Right ventricle myocardium superior (tissue), 1 donor: Measurements from ENCODE around the gene SUCLG1. TPM values are rescaled to one million over a fixed set of nuclear protein-coding genes. Genes with fewer than 3 reads are reported as not detected.

Experiments
- ATAC-seq: fragments of 200-7000 bp; cut with Tn5 transposase; one replicate; pipeline ENCODE4 v1.9.1; 2020; ENCODE audit warnings: mild to moderate bottlenecking; ENCODE audit not compliant: poor library complexity
- DNase-seq: peaks from one replicate; pipeline ENCODE4 v3.0.0-alpha.2; 2020
- intact Hi-C: fragments of 100-400 bp; cut with DNase I; formaldehyde crosslinking; loops from one replicate; pipeline ENCODE4 v1.11.2; 2022
- long read RNA-seq: library from polyadenylated mRNA; unstranded; transcript quantifications from one replicate; pipeline ENCODE4 v2.0.0, GENCODE V29; 2021
- total RNA-seq: library from RNA; stranded (reverse); fragmentation: NEBNext Ultra II Directional; extraction: Animal tissue kit (Norgen Biotek cat#: 25700); gene quantifications from one replicate; pipeline ENCODE4 v1.2.1, GENCODE V29; 2021
- donor health status: DM: no; HTN: yes; CAD: no; lungs with severe emphysema.

Gene SUCLG1
- 312 TPM for total RNA-seq
- long read RNA-seq, transcript SUCLG1-201 (9 exons, 1,475 nt), result major isoform, 619 of 642 reads
- long read RNA-seq, partial matches to known transcripts, result 12 of 642 reads
- long read RNA-seq, other reads (novel, unspliced or antisense), result 10 of 642 reads

DNA sequence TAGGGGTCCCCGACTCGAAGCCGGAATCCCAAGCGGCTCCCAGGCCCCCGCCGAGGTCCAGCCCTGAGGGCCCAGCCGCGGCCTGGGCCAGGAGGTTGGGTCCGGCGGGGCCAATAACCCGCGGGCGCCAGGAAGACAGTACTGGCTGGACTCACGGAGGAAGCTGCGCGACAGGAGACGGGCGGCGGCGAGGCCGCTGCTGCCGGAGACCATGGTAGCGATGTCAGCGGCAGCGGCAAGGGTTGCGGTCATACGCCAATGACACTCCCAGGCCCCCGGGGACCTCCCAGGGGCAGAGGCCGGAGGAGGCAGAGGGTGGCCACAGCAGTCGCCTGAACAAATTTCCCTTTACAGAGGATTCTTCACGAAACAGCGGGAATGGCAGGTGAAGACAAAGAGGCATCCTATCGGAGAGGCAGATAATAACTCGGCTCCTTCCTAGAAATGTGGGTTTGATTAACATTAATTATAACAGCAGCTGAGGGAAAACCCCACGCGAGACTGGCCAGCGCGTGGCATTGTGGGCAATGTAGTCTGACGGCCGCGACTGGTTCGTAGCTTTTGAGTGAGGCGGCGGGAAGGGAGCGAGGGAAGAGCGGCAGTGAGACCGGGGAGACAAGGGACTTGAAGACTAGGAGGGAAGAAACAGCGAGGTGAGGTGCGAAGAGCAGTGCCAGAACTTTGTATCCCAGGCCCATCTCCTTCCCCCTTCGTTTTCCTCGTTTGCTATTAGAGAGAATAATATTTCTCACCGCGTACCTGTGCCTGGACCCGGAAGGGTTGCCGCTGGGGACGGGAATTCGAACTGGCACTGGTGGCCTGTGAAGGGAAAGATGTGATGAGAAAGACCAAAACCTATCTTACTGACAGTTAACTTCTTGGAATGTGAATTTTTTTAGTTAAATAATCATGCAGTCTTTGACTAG, at the start of gene SUCLG1:
Gene SUCLG1 (minus strand): TSS at position 263 of the 926 bp plus-strand sequence. CDS start 11 bp downstream, at position 252.
- intact Hi-C loops, result no loop called here
- DNase-seq, result peak; percentile 93
- peak; percentile 98 for ATAC-seq

DNA sequence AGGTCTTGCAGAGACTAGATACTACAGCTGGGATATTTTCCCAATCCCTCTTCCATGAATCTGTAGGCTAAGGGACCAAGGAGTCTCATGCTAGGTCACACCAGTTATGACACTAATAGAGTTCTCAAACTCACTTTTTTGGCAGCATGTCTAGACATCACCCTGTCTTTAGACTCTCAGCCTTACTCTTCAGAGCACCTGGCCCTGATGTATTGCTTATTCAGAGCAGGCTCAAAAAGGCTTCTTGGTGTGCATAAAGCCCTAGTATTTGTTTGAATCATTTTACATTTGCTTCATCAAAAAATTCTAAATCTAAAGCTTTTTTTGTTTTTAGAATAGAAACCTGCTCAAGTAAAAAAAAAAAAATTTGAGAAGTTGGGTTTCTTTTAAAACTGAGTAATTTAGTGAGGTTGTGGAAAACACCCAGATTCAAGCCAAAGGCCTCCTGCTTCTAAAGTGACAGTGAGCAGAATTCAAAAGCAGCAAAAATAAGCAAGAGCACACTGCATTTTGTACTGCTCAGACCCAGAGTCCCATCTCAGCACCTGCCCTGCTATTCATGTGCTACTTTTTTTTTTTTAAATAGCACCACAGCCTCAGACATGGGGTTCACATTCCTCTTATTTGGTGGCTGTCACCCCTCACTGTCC, 39.2 kb upstream of the SUCLG1 start:
- intact Hi-C loops, result loop anchor here (5.0 kb wide), 3 partner anchors 134 to 429 kb away; partner anchors contain the start of gene TRABD2A
- no peak for ATAC-seq
- DNase-seq, result no peak

DNA sequence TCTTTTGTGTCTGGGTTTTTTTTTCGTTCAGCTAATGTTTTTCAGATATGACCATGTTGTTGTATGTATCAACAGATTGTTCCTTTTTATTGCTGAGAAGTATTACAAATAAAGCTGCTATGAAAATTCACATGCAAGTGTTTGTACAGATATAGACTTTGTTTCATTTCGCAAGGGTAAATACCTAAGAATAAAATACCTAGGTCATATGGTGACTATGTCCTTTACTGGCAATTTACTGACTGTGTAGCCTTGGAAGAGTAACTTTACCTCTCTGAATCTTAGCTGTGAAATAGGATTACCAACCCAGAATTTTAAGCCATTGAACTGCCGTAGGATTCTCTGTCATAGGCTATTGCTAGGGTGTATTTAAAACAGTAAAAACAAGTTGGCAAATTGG, 38.2 kb upstream of the SUCLG1 start:
- ATAC-seq (no peak), DNase-seq (no peak)
- intact Hi-C loops, result loop anchor here (5.0 kb wide), 3 partner anchors 135 to 430 kb away; partner anchors contain the start of gene TRABD2A

DNA sequence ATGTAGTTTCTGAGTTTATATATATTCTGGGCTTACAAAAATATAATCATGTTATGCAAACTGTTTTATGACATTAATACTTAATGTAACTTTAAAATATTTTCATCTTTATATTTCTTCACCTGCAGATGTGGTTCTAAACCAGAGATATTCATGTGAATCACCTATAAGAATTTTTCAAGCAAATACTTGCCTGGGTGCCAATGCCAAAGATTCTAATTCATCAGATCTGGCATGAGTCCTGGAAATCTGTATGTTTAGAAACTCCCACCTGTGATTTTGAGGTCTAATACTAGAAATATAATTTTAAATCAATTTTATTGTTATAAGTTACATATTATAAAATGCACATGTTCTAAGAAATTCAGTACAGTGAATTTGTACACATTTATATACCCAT, 37.3 kb upstream of the SUCLG1 start:
- ATAC-seq, result no peak
- intact Hi-C loops, result loop anchor here (5.0 kb wide), 3 partner anchors 136 to 431 kb away; partner anchors contain the start of gene TRABD2A
- no peak for DNase-seq

DNA sequence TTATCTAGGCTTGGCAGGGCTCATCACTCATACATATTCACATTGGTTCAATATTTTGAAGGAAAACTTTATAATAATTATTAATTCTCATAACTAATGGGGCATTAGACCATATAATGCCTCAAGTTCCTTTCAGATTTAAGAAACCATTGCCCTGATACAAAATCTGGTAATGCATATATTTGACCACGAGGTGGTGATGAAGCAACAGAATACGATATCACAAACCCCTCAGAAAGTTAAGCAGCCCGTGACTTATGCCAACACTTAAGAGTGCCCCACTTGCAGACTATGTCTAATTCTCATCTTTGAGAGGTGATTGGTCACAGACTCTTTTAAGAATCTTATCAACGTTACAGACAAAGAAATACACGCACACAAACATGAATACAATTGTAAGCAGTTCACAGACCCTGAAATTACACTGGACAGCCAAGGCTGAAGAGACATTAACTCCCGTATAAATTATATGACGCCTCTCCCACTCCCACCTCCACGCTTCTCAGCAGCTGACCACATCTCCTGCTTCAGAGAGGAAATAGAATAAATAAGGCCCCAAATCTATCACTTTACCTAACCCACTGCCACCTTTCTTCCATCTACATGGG, 36.6 kb upstream of the SUCLG1 start:
- intact Hi-C loops, result loop anchor here (5.0 kb wide), 3 partner anchors 137 to 432 kb away; partner anchors contain the start of gene TRABD2A
- no peak for DNase-seq
- ATAC-seq, result peak; percentile 84

DNA sequence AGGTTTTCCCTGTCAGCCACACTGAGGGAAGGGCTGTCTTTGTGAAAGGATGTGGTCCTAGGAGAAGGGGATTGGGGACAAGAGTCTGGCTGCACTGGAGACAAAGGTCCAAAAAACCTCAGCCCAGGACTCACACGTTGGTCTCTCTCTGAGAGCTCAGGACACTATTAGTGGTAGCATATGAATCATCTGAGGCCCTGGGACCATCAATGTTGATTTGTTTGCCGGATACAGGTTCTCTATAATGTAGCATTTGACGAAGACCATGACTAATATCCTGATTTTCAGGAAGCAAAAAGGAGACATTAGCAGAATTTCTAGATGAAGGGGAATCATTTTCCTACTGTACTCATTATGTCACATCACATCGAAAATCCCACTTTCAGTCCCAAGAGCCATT, 35.0 kb upstream of the SUCLG1 start:
- ATAC-seq (no peak), DNase-seq (no peak)
- intact Hi-C loops, result no loop called here

DNA sequence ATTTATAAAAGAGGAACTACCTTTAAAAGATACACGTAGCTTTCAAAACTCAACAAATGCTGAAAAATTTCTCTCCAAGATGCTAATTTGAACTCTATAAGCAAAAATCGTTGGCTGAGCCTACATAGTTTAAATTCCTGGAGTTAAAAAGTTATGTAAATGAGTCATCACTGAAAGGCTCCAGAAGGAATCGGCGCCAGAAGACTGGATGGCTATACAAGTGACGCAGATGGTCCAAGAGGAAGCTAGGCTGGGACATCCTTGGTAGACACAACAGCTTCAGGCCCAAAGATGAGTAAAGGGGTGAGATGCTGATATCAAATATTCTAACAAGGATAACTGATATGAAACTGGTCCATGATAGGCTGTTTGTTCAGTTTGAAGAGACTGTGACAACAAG, 34.4 kb upstream of the SUCLG1 start:
- intact Hi-C loops, result no loop called here
- ATAC-seq, result no peak
- DNase-seq, result no peak

DNA sequence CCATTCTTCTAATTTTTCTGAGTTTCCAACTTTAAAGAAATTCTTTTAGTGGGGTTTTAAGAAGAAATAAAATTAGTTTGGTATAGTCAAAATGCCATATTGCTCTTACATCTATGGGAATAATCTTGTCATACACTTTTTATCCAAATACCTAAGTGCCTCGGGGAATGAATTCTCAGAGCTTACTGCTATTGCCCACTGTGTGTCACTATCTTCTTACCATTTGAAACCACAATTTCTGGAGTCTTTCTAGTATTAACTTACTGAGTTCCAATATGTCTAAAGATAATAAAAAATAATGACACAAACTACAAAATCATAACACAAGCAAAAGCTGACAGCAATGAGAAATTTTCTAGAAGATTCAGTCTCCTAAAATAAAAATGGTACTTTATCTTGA, 33.5 kb upstream of the SUCLG1 start:
- intact Hi-C loops, result no loop called here
- DNase-seq (no peak), ATAC-seq (no peak)

DNA sequence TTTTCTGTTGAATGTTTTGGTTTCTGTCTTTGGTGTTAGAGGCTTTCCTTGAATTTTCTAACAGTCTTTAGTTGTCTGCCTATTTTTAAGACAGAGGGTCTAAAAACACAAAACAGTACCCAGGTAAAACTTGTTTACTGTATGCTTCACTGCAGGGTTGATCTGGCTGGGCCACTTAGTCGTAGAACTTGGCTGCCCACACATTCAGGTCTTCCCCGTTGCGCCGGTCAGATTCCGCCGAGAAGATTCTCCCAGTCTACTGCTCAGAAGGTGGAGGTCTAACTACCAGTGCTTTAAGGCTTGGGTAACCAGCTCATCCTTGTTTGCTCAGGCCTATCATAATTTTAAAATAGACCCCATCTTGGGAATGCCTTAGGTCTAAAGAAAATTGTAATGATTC, 32.7 kb upstream of the SUCLG1 start:
- intact Hi-C loops, result no loop called here
- DNase-seq (no peak), ATAC-seq (no peak)

DNA sequence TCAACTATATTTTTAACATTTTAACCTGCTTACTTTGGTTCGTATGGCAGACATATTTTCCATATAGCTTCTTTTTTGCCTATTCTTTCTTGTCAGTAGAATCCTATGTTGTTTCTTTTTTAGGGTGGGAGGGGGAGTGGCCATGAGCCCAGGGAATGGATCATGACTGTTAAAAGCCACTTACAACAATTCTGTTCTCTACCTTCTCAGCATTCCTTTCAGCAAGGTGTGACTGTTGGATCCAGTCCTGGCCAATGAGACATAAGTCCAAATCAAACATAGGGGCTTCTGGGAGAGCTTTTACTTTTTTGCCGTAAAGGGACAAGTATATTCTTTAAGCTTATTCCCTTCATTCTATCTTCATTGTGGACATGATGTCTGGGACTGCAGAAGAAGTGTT, 32.2 kb upstream of the SUCLG1 start:
- intact Hi-C loops, result no loop called here
- DNase-seq (no peak), ATAC-seq (no peak)

DNA sequence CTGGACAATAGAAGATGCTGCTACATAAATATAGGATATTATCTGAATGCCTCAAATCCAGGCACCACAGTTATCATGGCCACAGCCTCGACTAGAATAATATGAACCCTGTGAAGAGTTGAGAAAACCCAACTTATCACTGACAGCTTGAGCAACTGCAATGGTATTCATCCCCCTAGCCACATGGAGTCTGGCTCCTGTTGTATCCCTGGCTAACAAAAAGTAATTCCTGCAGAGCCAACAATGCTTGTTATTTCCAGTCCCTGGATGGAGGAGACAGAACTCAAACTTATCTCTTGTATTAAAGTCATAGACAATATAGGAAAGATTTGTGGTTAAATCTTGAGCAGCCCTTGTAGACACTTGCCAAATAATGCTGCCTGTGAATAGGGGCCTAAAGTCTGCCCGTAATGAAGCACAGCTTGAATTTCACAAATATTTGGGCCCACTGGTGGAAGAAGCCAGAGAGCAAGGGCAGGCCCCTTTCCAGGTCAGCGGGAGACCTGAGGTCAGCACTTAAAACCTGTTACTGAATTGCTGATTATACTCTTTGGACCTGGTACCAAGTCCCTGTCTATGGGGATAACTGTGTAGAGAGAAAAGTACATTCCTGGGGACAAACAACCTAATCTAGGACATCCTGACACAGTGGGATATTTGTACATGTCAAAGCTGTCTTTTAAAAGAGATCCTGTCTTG, 28.4 kb upstream of the SUCLG1 start:
- ATAC-seq (peak; percentile 82), DNase-seq (no peak)
- intact Hi-C loops, result no loop called here

DNA sequence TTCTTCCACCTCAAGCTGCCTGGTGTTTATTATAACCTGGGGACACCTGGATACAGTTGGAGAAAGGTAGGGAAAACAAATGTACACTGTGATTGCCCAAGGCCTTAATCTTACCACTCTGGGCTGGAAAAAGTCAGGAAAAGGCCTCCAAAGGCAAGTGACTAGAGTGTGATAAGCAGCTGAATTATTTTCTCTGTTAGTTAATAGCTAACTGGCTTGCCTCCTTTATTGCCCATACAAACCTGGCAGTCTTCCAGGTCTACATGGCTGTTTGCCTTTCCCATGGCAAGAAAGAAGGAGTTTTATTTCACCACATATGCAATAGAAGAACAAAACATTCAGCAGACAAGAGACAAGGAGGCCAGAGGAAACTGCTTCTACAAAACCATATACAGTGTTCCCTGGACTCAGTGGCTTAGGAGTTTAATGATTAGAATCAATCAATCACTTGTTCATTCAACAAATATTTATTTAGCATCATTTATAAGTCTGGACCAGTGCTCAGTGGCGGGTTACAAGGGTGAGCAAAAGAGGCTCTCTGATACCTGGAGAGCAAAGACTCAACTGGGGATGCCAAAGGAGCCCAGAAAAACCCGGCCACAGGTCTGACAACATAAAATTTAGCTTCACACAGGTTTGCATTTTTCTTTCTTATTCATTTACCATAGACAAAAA, 27.5 kb upstream of the SUCLG1 start:
- DNase-seq, result no peak
- intact Hi-C loops, result no loop called here
- peak; percentile 26 for ATAC-seq

DNA sequence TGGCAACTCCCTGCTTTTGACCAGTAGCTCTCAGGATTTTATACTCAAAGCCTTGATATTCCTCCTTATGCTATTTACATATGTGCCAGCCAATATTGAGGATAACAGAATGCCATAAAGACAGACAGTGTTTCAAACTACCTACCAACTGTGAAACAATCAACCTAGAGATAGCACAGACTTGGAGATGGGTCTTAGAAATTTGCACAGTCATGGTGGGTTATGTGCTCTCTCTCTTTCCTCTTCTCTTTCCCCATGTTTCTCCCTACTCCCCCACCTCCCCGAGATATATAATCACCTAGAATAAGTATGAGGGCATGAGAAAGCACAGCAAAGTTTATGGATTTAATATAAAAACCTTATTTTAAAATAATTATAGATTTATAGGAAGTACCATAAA, 24.2 kb upstream of the SUCLG1 start:
- intact Hi-C loops, result no loop called here
- ATAC-seq (no peak), DNase-seq (no peak)

DNA sequence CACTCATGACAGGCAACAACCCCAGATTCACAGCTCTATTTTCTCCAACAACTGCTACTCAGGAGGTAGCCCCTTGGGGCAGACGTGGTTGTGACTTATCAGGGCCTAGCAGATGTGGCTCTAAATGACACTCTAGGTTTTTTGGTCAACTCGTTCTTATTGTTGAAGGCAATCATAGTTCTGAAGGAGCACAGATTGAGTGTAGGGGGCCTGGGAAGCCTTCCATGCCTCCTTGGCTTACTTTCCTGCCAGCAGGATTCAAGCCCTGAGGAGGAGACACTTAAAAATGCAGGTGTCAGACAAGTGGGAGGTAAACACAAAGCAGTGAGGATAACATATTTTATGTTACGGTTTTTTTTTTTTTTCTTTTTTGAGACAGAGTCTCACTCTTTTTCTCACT, 23.5 kb upstream of the SUCLG1 start:
- ATAC-seq (no peak), DNase-seq (no peak)
- intact Hi-C loops, result no loop called here

DNA sequence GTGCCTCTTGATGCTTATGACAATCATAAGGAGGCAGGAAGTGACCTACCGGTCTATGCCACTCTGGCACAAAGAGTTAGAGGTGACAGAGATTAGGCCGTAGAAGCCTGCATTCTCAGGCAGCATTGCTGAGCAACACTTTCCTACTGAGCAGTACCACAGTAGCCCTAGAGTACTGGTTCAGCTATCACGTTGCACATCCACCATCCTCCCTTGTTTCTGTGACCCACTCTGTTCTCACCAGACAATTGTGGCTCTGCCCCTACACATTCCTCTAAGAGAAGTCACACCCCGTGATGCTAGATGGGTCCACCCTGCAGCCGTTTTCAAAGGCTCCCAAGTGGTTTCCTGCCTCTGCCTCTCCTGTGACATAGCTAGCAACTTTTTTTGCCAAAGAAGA, 22.6 kb upstream of the SUCLG1 start:
- DNase-seq (no peak), ATAC-seq (no peak)
- intact Hi-C loops, result no loop called here

DNA sequence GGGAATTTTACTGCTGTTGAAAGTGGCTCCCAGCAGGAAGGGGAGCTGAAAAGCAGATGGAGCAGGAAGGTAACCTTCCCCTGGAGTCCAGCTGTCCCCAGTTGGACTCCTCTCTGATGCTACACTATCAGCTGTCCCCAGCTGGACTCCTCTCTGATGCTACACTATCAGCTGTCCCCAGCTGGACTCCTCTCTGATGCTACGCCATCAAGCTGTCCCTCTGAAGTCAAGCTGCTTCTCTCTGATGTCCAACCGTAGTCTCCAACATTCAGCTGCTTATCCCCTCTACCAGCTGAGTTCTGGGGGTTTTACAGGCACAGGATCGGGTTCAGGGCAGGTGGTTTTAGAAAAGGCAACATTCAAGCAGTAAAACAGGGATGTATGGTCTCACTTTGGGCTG, 19.8 kb upstream of the SUCLG1 start:
- no peak for DNase-seq

DNA sequence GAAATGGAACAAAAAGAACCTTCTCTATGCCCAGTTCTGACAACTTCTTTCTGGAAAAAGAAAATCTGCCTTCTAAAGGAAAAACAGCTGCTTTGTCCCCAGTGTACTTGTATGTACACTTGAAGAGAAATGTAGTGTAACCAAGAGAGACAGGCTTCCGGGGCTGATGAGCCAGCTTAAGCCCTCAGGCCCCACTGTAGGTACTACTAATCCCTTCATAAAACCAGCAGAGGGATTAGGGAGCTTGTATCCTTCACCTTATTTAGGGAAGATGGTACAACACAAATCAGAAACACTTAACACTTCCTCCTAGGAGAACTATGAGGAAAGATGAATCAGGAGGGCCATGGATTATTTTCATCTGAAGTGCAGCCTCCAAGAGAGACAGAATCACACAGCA, 18.8 kb upstream of the SUCLG1 start:
- intact Hi-C loops, result no loop called here
- ATAC-seq, result no peak
- no peak for DNase-seq

More for the DNA sequence above, 19.8 kb upstream of the SUCLG1 start:
- no peak for ATAC-seq
- intact Hi-C loops, result no loop called here

DNA sequence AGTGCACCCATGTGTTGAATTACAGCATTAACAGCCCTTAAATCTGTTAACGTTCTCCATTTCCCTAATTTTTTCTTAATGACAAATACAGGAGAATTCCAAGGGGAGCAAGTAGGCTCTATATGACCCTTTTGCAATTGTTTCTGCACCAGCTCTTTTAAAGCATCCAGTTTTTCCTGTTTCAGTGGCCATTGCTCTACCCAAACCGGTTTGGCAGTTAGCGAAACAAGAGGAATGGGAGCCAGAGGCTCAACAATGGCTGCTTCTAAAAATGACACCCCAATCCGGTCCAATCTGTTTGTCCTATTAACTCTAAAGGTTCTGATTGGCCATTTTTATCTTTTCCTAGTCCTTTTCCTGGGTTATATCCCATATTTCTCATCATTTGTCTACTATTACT, 15.1 kb upstream of the SUCLG1 start:
- intact Hi-C loops, result no loop called here
- ATAC-seq (no peak), DNase-seq (no peak)
